Measurements from ENCODE around the gene NPR3. TPM values are rescaled to one million over a fixed set of nuclear protein-coding genes. Genes with fewer than 3 reads are reported as not detected.

NPR3 gene
- total and polyA plus RNA-seq, 2 experiments from 2014 or later = 0.07 to 0.15 TPM

- no peak for TF ChIP-seq ETS1 (IDR thresholded peaks at IDR 0.05)
- TF ChIP-seq CREB1 (CRISPR knock-in tag; IDR thresholded peaks at IDR 0.05; ENCODE audit: low read depth) = no peak
Observed at GRCh38 chr5:32812399-32812798, 101.3 kb downstream of the NPR3 start (continued).

- Histone ChIP-seq H2AFZ (no peak overlapping the region), H3F3A (replicated peaks; ENCODE audit: low read depth) (no peaks in the 10 kb centered on the region), H3K79me2 (replicated peaks; ENCODE audit: insufficient read depth) (no peaks in the 10 kb centered on the region), H3K9me2 (ENCODE audit: insufficient read depth) (peaks cover 5% of the 10 kb centered on the region; the same call in 1 of the 2 replicates), H3K27me3 (ENCODE audit: insufficient read depth) (no peaks in the 10 kb centered on the region), H3K4me3 (no peak overlapping the region), H3K4me1 (ENCODE audit: insufficient read depth) (no peaks in the 10 kb centered on the region), H3K36me3 (ENCODE audit: insufficient read depth) (no peaks in the 10 kb centered on the region), H3K4me2 (no peak overlapping the region), H4K20me1 (replicated peaks; ENCODE audit: insufficient read depth) (no peaks in the 10 kb centered on the region), H3K27ac (ENCODE audit: low read depth) (no peak overlapping the region)
- DNase-seq (ENCODE audit: low spot score) = no peak
- no peak overlapping the region for H3K4me3 Mint-ChIP-seq
- ATAC-seq = no peak
- peaks cover 3% of the 10 kb centered on the region for H3K27me3 Mint-ChIP-seq (ENCODE audit: insufficient read depth, low read depth, poor library complexity)
- peaks cover 4% of the 10 kb centered on the region; the same call in 2 of the 3 replicates for H3K36me3 Mint-ChIP-seq (ENCODE audit: low read depth)
- H3K4me1 Mint-ChIP-seq = no peaks in the 10 kb centered on the region
- H3K27ac Mint-ChIP-seq = no peak overlapping the region
- H3K9me3 Mint-ChIP-seq = peaks cover 22% of the 10 kb centered on the region
- TF ChIP-seq ZNF331 (CRISPR knock-in tag; IDR thresholded peaks at IDR 0.05; ENCODE audit: low read depth) (no peak), EZH2 (IDR thresholded peaks at IDR 0.05; ENCODE audit: low read depth, unreplicated experiment) (no peak), ETS1 (IDR thresholded peaks at IDR 0.05) (no peak)
Observed at GRCh38 chr5:32814141-32814540, 103.0 kb downstream of the NPR3 start.

GRCh38 chr5:32814620-32815019 lies 103.5 kb downstream of the NPR3 start:
- Mint-ChIP-seq H3K9me3 (peaks cover 22% of the 10 kb centered on the region), H3K4me3 (no peak overlapping the region), H3K36me3 (ENCODE audit: low read depth) (peaks cover 4% of the 10 kb centered on the region; the same call in 2 of the 3 replicates), H3K27me3 (ENCODE audit: insufficient read depth, low read depth, poor library complexity) (peaks cover 3% of the 10 kb centered on the region), H3K27ac (no peak overlapping the region), H3K4me1 (no peaks in the 10 kb centered on the region)
- H3K4me3 ChIP-seq = no peak overlapping the region
- no peaks in the 10 kb centered on the region for H4K20me1 ChIP-seq (replicated peaks; ENCODE audit: insufficient read depth)
- peaks cover 5% of the 10 kb centered on the region; the same call in 1 of the 2 replicates for H3K9me2 ChIP-seq (ENCODE audit: insufficient read depth)
- H3K36me3 ChIP-seq (ENCODE audit: insufficient read depth) = no peaks in the 10 kb centered on the region
- no peaks in the 10 kb centered on the region for H3K79me2 ChIP-seq (replicated peaks; ENCODE audit: insufficient read depth)
- ATAC-seq (no peak), DNase-seq (ENCODE audit: low spot score) (no peak)
- H3K4me2 ChIP-seq = no peak overlapping the region
- H3K27me3 ChIP-seq (ENCODE audit: insufficient read depth) = no peaks in the 10 kb centered on the region
- no peaks in the 10 kb centered on the region for H3K4me1 ChIP-seq (ENCODE audit: insufficient read depth)
- H2AFZ ChIP-seq = no peak overlapping the region
- no peaks in the 10 kb centered on the region for H3F3A ChIP-seq (replicated peaks; ENCODE audit: low read depth)
- no peak overlapping the region for H3K27ac ChIP-seq (ENCODE audit: low read depth)
- TF ChIP-seq EZH2 (IDR thresholded peaks at IDR 0.05; ENCODE audit: low read depth, unreplicated experiment) = no peak
- TF ChIP-seq CREB1 (CRISPR knock-in tag; IDR thresholded peaks at IDR 0.05; ENCODE audit: low read depth) = no peak
- TF ChIP-seq CTCF (conservative IDR thresholded peaks at IDR 0.05; ENCODE audit: low read depth in 2 of 2) = no peak
- no peak for TF ChIP-seq ETS1 (IDR thresholded peaks at IDR 0.05)
- no peak for TF ChIP-seq ZNF331 (CRISPR knock-in tag; IDR thresholded peaks at IDR 0.05; ENCODE audit: low read depth)
- no peak for TF ChIP-seq JUNB (IDR thresholded peaks at IDR 0.05; ENCODE audit: unreplicated experiment)
- TF ChIP-seq ZNF114 (CRISPR knock-in tag; IDR thresholded peaks at IDR 0.05) = no peak

All from GM23338 (cell line).